Measurements from ENCODE around the gene NFYC.
A peak's percentile ranks its signal among the peaks of the same experiment; 100 is the strongest.
"Not testable (repeated sequence)": the region's sequence is repeated elsewhere in the genome, so short reads cannot be mapped to it uniquely, and the experiment has no call there.

Gene NFYC

GRCh38 chr1:40665335-40666171, 26.0 kb upstream of the NFYC start, which contains the start of gene RIMS3:
Gene RIMS3 (minus strand): TSS chr1:40665682. CDS start chr1:40641925, 23,757 bp downstream.
- DNase-seq: peak; percentile 58 to 76 (median 68)

DNA sequence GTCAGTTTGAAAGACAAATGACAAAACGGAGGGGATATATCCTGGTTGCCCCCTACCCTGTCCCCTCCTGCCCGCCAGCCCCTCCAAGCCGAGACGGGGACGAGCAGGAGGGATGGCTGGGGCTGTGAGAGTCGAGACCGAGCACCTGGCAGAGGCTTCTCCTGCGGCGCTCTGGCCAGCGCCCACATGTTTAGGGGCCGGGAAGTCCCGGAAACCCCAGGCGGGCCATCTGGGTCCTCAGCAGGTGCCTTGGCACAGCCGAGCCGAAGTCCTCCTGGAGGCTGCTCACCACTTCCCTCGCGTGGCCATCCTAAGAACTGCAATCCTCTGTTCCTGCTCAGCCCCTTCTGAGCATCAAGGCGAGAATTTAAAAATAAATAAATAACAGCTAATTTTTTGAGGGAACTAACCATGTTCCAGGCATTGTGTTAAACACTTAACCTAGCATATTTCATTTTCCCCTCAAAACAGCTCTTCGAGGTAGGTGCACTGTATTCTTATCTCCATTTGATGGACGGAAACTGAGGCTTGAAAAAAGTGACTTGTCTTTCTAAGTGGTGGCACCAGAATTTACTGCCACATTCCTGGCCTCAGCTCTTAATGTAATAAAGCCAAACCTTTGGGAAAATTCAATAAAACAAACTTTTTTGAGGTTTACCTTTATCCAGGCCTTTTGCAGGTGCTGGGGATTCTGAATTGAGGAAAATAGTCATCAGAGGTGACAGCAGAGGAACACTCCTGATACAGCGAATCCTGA, 22.6 kb upstream of the NFYC start:
- DNase-seq: peak; percentile 62 to 75 (median 68)

GRCh38 chr1:40673452-40673851, 18.1 kb upstream of the NFYC start:
- DNase-seq: no peak

DNA sequence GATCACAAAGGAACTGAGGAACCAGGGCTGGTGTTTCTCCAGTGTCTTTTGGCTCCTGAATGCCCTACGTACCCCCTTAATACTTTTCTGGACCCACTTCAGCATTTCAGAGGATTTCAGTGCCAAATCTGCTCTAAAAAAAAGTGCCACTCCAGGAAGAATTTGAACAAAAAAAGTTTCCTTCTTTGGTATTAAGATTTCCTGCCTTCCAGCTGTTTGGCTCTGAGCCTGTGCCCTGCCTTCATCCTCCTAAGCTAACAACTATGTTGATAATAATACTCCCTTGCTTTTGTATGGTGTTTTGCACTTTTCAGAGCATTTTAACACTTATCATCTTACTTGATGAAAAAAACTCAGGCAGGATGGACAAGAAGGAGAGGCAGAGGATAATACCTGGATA, 15.0 kb upstream of the NFYC start:
- DNase-seq: no peak

- DNase-seq: no peak
These were observed 12.1 kb upstream of the NFYC start for GRCh38 chr1:40679165-40679953.

- DNase-seq: no peak
These were observed 6.8 kb upstream of the NFYC start for GRCh38 chr1:40684669-40685068.

DNA sequence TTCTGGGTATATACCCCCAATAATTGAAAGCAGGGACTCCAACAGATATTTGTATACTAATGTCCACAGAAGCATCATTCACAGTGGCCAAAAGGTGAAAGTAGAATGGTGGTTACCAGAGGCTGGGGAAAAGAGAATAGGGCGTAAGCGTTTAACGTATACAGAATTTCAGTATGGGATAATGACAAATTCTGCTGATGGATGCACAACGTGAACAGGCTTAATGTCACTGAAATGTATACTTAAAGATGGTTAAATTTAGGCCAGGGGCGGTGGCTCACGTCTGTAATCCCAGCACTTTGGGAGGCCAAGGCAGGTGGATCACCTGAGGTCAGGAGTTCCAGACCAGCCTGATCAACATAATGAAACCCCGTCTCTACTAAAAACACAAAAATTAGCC, 4.4 kb upstream of the NFYC start:
- DNase-seq: no peak

DNA sequence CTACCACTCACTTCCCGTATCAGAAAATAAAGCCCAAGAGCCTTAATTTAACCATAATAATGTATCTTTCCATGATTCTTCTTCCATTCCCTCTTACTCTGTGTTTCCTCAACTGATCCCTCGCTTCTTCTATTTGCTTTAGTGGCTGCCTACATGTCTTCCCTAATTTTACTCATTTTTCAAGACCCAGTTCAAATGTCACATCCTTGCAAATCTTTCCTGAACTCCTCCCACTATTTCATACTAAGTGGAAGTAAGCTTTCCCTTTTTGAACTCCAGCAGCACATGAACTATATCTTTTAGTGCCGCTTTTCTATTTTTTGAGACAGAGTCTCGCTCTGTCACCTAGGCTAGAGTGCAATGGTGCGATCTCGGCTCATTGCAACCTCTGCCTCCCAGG, 3.8 kb upstream of the NFYC start:
- no peak for DNase-seq

GRCh38 chr1:40689737-40690136, 1.8 kb upstream of the NFYC start:
- no peak for DNase-seq

GRCh38 chr1:40690771-40691537, 550 bp upstream of the NFYC start:
- DNase-seq: no peak

DNA sequence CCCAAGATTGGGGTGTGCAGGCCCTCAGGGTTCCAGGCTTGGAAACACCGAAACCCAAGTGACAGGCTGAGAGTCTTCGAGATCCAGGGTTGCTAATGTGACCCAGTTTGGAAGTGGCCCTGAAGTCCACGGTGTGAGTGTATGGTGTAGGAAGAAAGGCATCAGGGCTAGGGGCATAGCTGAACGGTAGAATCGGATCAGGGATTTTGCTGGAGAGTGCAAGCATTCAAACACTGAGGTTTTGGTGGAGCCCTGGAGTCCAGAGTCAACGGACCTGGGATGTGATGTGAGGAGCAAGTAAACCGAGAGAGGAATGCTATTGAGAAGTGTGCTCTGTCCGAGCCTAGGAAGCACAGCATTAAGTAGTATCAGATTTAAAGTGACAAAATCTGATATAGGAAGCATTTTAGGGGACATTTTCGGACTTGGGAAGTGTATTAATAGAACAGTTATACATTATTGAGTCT, 958 bp downstream of the NFYC start:
- DNase-seq: peak in 1 of 4 experiments; percentile 17

DNA sequence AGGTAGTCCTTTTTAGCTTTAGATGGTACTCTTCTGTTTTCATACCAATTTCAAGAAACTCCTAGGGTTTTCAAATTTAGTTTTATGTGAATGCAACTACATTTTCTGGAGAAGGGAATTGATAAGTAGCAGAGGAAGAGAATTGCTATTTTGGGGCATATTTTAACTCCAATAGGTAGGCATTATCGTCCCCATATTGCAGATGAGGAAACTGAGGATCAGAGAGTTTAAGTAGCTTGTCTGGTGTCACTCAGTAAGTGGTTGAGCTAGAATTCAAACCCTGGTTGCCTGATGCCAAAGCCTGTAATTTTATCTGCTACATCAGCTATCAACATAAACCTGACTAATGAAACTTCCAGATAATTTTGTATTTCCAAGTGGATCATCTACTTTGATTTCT, 1.9 kb downstream of the NFYC start:
- DNase-seq: no peak

GRCh38 chr1:40694353-40694874, 2.9 kb downstream of the NFYC start:
- no peak for DNase-seq

DNA sequence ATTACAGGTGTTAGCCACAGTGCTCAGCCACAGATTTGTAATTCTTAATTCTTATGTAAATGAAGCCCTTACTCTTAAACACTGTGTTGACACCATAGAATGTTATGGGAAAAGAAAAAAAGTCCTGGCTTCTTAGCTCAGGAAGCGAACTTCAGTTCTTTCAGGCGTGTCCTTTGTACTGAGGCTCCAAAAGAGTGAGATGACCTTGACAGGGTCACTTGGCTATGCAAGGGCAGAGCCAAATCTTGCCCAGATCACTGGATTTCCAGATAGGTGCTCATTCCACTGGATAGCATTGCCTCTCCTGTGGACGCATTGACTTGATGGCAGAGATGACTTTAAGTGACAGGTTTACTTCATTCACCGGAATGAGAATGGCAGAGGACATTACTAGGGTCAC, 4.8 kb downstream of the NFYC start:
- DNase-seq: no peak

DNA sequence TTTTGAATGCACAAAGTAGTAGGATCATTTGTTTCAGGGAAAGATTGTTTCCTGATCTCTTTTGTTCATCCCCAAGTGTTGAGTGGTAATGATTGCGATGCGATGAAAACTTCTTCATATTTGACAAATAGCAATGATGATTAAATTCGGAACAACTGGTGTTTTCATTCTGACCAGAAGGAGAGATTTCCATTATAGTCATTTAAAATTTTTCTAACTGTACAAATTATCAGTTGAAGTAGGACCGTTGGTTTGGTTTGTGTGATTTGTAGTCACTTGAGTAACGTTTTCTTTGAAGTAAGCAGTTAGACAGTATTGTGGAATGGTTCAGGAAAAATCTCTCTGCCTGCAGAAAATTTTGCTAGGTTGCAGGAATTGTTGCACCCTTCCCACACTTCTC, 5.9 kb downstream of the NFYC start:
- no peak for DNase-seq

- no peak for DNase-seq
These were observed 8.3 kb downstream of the NFYC start for GRCh38 chr1:40699787-40700186.

DNA sequence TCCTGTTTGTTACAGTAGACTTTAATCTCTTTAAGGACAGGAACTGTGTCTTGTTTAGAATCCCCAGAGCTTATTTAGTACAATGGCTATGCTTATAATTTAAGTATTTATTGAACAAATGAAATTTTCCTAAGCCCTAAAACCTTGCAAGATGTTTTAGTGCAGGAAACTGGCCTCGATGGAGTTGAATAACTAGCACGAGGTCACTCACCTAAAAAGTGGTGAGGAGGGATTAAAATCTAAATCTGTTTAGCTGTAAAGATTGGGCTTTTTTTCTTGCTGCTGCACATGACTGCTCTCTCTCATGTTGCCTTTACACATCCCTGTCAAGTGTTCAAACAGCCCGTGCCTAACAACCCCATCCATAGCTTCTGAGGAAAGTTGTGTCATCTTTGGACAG, 10.2 kb downstream of the NFYC start:
- DNase-seq: no peak

- DNase-seq: not testable (repeated sequence)
These were observed 11.3 kb downstream of the NFYC start for GRCh38 chr1:40702810-40703209.

DNA sequence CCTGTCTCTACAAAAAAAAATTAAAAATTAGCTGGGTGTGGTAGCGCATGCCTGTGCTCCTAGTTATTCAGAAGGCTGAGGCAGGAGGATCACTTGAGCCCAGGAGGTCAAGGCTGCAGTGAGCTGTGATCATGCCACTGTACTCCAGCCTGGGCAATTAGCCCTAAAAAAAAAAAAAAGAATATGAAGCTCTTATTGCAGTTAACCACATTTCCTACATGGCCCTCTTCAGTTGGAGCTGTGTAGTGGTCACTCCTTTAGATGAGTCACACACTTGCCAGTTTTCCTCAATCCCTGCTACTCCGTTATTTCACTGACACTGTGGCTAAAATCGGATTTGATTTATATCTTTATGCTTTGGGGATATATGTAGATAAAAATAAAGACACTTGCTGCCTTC, 11.8 kb downstream of the NFYC start:
- no peak for DNase-seq

DNA sequence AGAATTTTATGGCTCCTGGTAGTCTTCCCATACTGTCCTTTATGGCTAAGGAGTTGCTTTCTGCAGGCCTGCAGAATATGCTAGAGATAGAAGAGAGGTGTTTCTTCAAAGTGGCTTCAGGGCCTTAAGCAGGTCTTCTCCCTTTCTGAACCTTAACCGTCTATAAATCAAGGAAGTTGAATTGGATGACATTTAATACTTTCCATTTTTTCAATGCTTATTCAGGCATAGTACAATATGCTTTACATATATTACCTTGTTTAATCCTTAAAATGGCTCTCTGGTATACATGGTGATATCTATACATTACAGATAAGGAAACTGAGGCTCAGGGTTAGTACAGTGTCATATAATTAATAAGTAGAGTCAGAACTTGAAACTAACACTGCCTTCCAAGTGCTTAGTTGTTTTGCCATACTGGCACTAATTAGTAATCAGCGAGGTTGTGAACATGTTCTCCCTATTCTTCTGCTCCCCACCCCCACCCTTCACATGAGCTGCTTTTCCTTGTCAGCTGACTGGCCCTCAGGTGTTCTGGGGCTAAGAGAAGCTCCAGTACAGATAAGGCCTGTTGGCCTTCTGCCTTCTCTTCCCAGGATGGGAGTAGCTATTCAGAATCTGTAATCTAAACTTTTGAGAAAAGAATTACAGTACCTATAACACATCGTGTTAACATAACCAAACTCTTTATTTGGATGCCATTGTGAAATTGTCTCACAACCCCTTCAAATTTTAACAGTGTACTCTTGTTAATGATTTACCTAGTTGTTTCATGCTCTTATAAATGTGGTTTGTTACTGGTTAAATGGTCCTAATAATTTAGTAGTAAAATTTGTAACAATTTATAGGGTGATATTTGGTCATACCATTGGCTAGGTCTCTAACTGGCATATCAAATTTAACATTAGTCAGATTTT, 13.6 kb downstream of the NFYC start:
- no peak for DNase-seq

GRCh38 chr1:40706626-40707025, 15.1 kb downstream of the NFYC start:
- DNase-seq: no peak

All from activated CD4-positive, CD25-positive, alpha-beta regulatory T cell (primary cell).